H1 (cell line): ENCODE results near the gene BECN2. TPM values are rescaled to one million over a fixed set of nuclear protein-coding genes. Genes with fewer than 3 reads are reported as not detected.

Experiments used
- CTCF ChIA-PET: fragments of 300-600 bp; sonication (Branson Sonifier 250); formaldehyde crosslinking; loops from one replicate; lab custom pipeline; 2021; ENCODE audit not compliant: partially characterized antibody; lab: Charles Lee
- POLR2A ChIA-PET: fragments of 300-600 bp; sonication (Branson Sonifier 250); formaldehyde crosslinking; loops from one replicate; lab custom pipeline; 2021; ENCODE audit warnings: inconsistent platforms; ENCODE audit not compliant: partially characterized antibody; lab: Charles Lee
- DNase-seq, 2 experiments: peaks; one replicate each; pipeline versions ENCODE4 v3.0.0 to v3.0.0-alpha.2; 2010 to 2022; ENCODE audit warnings: low spot score in 2 of 2, low read depth in 1 of 2, mixed read lengths in 1 of 2
- FAIRE-seq: peaks from 2 replicates; lab custom pipeline; 2011; peaks lifted over from hg19 to GRCh38; lab: Jason Lieb, UNC
- H2AFZ ChIP-seq: 2 replicates; pipeline ENCODE4 v1.8.1; 2012; ENCODE audit warnings: low read length, inconsistent platforms
- H2AK5ac ChIP-seq: 2 replicates; pipeline ENCODE4 v1.6.1; 2013; ENCODE audit warnings: low read depth, low read length
- H2BK120ac ChIP-seq: replicated peaks from 2 replicates; pipeline ENCODE3; 2013; ENCODE audit warnings: low read depth, low read length, inconsistent platforms
- H2BK12ac ChIP-seq: 2 replicates; pipeline ENCODE4 v1.6.1; 2013; ENCODE audit warnings: low read depth, low read length
- H2BK15ac ChIP-seq: 2 replicates; pipeline ENCODE4 v1.6.1; 2013; ENCODE audit warnings: low read length
- H2BK20ac ChIP-seq: 2 replicates; pipeline ENCODE4 v1.6.1; 2013; ENCODE audit warnings: low read length
- H2BK5ac ChIP-seq: 2 replicates; pipeline ENCODE4 v1.6.1; 2013; ENCODE audit warnings: low read depth, low read length
- H3K14ac ChIP-seq: 2 replicates; pipeline ENCODE4 v1.6.1; 2013; ENCODE audit warnings: inconsistent platforms; ENCODE audit not compliant: insufficient read length
- H3K18ac ChIP-seq: 2 replicates; pipeline ENCODE4 v1.6.1; 2013; ENCODE audit warnings: low read length; ENCODE audit errors: extremely low read depth
- H3K23ac ChIP-seq: 2 replicates; pipeline ENCODE4 v1.6.1; 2013; ENCODE audit warnings: inconsistent platforms; ENCODE audit not compliant: insufficient read length
- H3K23me2 ChIP-seq: 2 replicates; pipeline ENCODE4 v1.6.1; 2013; ENCODE audit warnings: low read depth, low read length
- H3K27ac ChIP-seq: 2 replicates; pipeline ENCODE4 v1.6.1; 2011; ENCODE audit warnings: low read depth, low read length, inconsistent platforms
- H3K27me3 ChIP-seq, 4 experiments: replicated peaks in 1 of 4; 1 replicate in 1 of 4; 2 replicates in 3 of 4; pipeline versions ENCODE4 v1.6.1 to v1.8.1; 2011 to 2013; ENCODE audit warnings: low read length in 3 of 4, mild to moderate bottlenecking in 3 of 4, inconsistent platforms in 2 of 4, mixed read lengths in 2 of 4, moderate library complexity in 1 of 4; ENCODE audit not compliant: control insufficient read depth in 3 of 4, insufficient read depth in 3 of 4; ENCODE audit errors: extremely low read depth in 1 of 4
- H3K36me3 ChIP-seq, 4 experiments: 2 replicates each; pipeline versions ENCODE4 v1.6.1 to v1.8.1; 2011 to 2013; ENCODE audit warnings: mild to moderate bottlenecking in 4 of 4, low read length in 3 of 4, moderate library complexity in 2 of 4, control low read depth in 1 of 4, inconsistent platforms in 1 of 4; ENCODE audit not compliant: insufficient read depth in 4 of 4, control insufficient read depth in 2 of 4
- H3K4ac ChIP-seq: replicated peaks from 2 replicates; pipeline ENCODE3; 2013; ENCODE audit warnings: low read length, low read depth, mixed read lengths, inconsistent platforms; ENCODE audit not compliant: insufficient read length
- H3K4me1 ChIP-seq, 4 experiments: replicated peaks in 1 of 4; 1 replicate in 1 of 4; 2 replicates in 3 of 4; pipeline versions ENCODE4 v1.6.1 to v1.8.1; 2011 to 2013; ENCODE audit warnings: low read length in 3 of 4, inconsistent platforms in 2 of 4, mixed read lengths in 1 of 4; ENCODE audit not compliant: insufficient read depth in 4 of 4, control insufficient read depth in 3 of 4
- H3K4me2 ChIP-seq, 2 experiments: 2 replicates each; pipeline versions ENCODE4 v1.6.1 to v1.8.1; 2011 to 2013; ENCODE audit warnings: low read depth in 2 of 2, low read length in 2 of 2, control low read depth in 1 of 2, inconsistent platforms in 1 of 2, mild to moderate bottlenecking in 1 of 2; ENCODE audit not compliant: insufficient read depth in 1 of 2
- H3K4me3 ChIP-seq, 4 experiments: fragments of 200-600, 300-600 bp in 1 of 4; sonication (generic), shearing (Covaris generic), sonication (Bioruptor Twin) in 1 of 4; 2 replicates each; pipeline versions ENCODE4 v1.5.1 to v1.8.1; 2011 to 2016; ENCODE audit warnings: low read length in 4 of 4, low read depth in 3 of 4, control low read depth in 2 of 4, inconsistent platforms in 2 of 4, mild to moderate bottlenecking in 2 of 4, mixed read lengths in 1 of 4, moderate library complexity in 1 of 4; ENCODE audit not compliant: insufficient read depth in 2 of 4; ENCODE audit errors: extremely low read depth in 1 of 4
- H3K56ac ChIP-seq: replicated peaks from 2 replicates; pipeline ENCODE3; 2013; ENCODE audit warnings: low read depth, mild to moderate bottlenecking, mixed read lengths, low read length, inconsistent platforms; ENCODE audit not compliant: insufficient read length
- H3K79me1 ChIP-seq: 2 replicates; pipeline ENCODE4 v1.6.1; 2013; ENCODE audit warnings: low read depth, low read length, control low read depth
- H3K79me2 ChIP-seq, 2 experiments: 2 replicates each; pipeline versions ENCODE4 v1.6.1 to v1.8.1; 2012 to 2013; ENCODE audit warnings: low read length in 2 of 2, mild to moderate bottlenecking in 2 of 2, inconsistent platforms in 1 of 2; ENCODE audit not compliant: insufficient read depth in 2 of 2, control insufficient read depth in 1 of 2
- H3K9ac ChIP-seq, 4 experiments: replicated peaks in 1 of 4; 1 replicate in 1 of 4; 2 replicates in 3 of 4; pipeline versions ENCODE4 v1.6.1 to v1.8.1; 2011 to 2013; ENCODE audit warnings: low read depth in 3 of 4, low read length in 3 of 4, control low read depth in 2 of 4, mild to moderate bottlenecking in 2 of 4, moderate library complexity in 2 of 4, inconsistent platforms in 1 of 4; ENCODE audit errors: extremely low read depth in 1 of 4
- H3K9me3 ChIP-seq, 2 experiments: 2 replicates each; pipeline versions ENCODE4 v1.6.1 to v1.8.1; 2012 to 2013; ENCODE audit warnings: mild to moderate bottlenecking in 2 of 2, moderate library complexity in 2 of 2, control low read depth in 1 of 2, inconsistent platforms in 1 of 2, low read depth in 1 of 2, low read length in 1 of 2, mixed read lengths in 1 of 2; ENCODE audit not compliant: insufficient read depth in 2 of 2
- H4K20me1 ChIP-seq, 2 experiments: replicated peaks in 1 of 2; 2 replicates each; pipeline versions ENCODE3 to v1.8.1; 2011 to 2013; ENCODE audit warnings: inconsistent platforms in 2 of 2, low read length in 2 of 2, mild to moderate bottlenecking in 1 of 2; ENCODE audit not compliant: insufficient read depth in 2 of 2, control insufficient read depth in 1 of 2
- H4K5ac ChIP-seq: 2 replicates; pipeline ENCODE4 v1.6.1; 2013; ENCODE audit warnings: low read length, low read depth, mixed read lengths, inconsistent platforms; ENCODE audit not compliant: insufficient read length
- H4K8ac ChIP-seq: 2 replicates; pipeline ENCODE4 v1.8.0; 2013; ENCODE audit warnings: mild to moderate bottlenecking, moderate library complexity, low read length, inconsistent platforms; ENCODE audit not compliant: insufficient read depth; ENCODE audit errors: extremely low read depth
- H4K91ac ChIP-seq: replicated peaks from 2 replicates; pipeline ENCODE3; 2013; ENCODE audit warnings: low read length, mixed read lengths, inconsistent platforms; ENCODE audit not compliant: insufficient read length
- CHD2 ChIP-seq: IDR thresholded peaks from 2 replicates; pipeline ENCODE4 v1.6.1; 2012; ENCODE audit warnings: low read length, improper control_type of control experiment
- CTBP2 ChIP-seq: IDR thresholded peaks from 2 replicates; pipeline ENCODE4 v1.7.0; 2011; ENCODE audit warnings: borderline replicate concordance, mild to moderate bottlenecking, moderate library complexity, mixed read lengths, low read length; ENCODE audit not compliant: insufficient read depth, insufficient read length
- EGR1 ChIP-seq: IDR thresholded peaks from 2 replicates; pipeline ENCODE4 v1.6.1; 2011; ENCODE audit warnings: low read depth, low read length, borderline replicate concordance
- GTF2F1 ChIP-seq: IDR thresholded peaks from 2 replicates; pipeline ENCODE4 v1.6.1; 2012; ENCODE audit warnings: low read depth, low read length, improper control_type of control experiment, borderline replicate concordance
- JUN ChIP-seq: IDR thresholded peaks from 2 replicates; pipeline ENCODE4 v1.6.1; 2011; ENCODE audit warnings: low read depth, mild to moderate bottlenecking, improper control_type of control experiment, low read length
- JUND ChIP-seq: IDR thresholded peaks from 2 replicates; pipeline ENCODE4 v1.6.1; 2011; ENCODE audit warnings: mild to moderate bottlenecking, improper control_type of control experiment, low read length
- PHF8 ChIP-seq: fragments of 200-600 bp; sonication (generic); conservative IDR thresholded peaks from 2 replicates; pipeline ENCODE4 v1.7.1; 2012; ENCODE audit warnings: low read depth, mild to moderate bottlenecking, inconsistent platforms, low read length, moderate library complexity
- SAP30 ChIP-seq: fragments of 300-600 bp; sonication (generic); IDR thresholded peaks from 2 replicates; pipeline ENCODE4 v1.7.1; 2012; ENCODE audit warnings: low read length, moderate library complexity, mild to moderate bottlenecking, inconsistent platforms; ENCODE audit not compliant: insufficient read depth, insufficient replicate concordance
- SIN3A ChIP-seq, 2 experiments: IDR thresholded peaks in 1 of 2; conservative IDR thresholded peaks in 1 of 2; 2 replicates each; pipeline ENCODE4 v1.6.1; 2011 to 2012; ENCODE audit warnings: low read length in 2 of 2, improper control_type of control experiment in 1 of 2, low read depth in 1 of 2, mild to moderate bottlenecking in 1 of 2
- SP1 ChIP-seq: IDR thresholded peaks from 2 replicates; pipeline ENCODE4 v1.6.1; 2011; ENCODE audit warnings: low read depth, low read length
- SP4 ChIP-seq: IDR thresholded peaks from 2 replicates; pipeline ENCODE4 v1.6.1; 2012; ENCODE audit warnings: low read length, inconsistent platforms
- SRF ChIP-seq: IDR thresholded peaks from 2 replicates; pipeline ENCODE4 v1.6.1; 2011; ENCODE audit warnings: mild to moderate bottlenecking, low read depth, low read length, moderate library complexity
- USF2 ChIP-seq: IDR thresholded peaks from 2 replicates; pipeline ENCODE4 v1.6.1; 2011; ENCODE audit warnings: low read length, improper control_type of control experiment
- YY1 ChIP-seq: IDR thresholded peaks from 2 replicates; pipeline ENCODE4 v1.6.1; 2011; ENCODE audit warnings: low read depth, mild to moderate bottlenecking, low read length
- WGBS, 2 experiments: shearing (Covaris generic) in 1 of 2; methylation state at CpG; one replicate each; pipeline versions ENCODE4 v1.1.6 to v1.1.7; 2013 to 2015; ENCODE audit warnings: low lambda C conversion rate in 2 of 2, mixed read lengths in 2 of 2, inconsistent platforms in 1 of 2, low coverage in 1 of 2, missing lambda C conversion rate in 1 of 2; ENCODE audit not compliant: insufficient replicate concordance in 2 of 2, insufficient coverage in 1 of 2, insufficient read length in 1 of 2; ENCODE audit errors: extremely low coverage in 1 of 2, missing lambda C conversion rate in 1 of 2; 5-methylcytosine and 5-hydroxymethylcytosine counted together
- polyA plus RNA-seq, 7 experiments: library from polyadenylated mRNA; depleted of rRNA in 3 of 7; stranded (reverse) in 5 of 7; unstranded in 2 of 7; fragments of >200 nt in 5 of 7; fragments of 200-250 nt in 2 of 7; gene quantifications; 1 replicate in 5 of 7; 2 replicates in 1 of 7; 4 replicates in 1 of 7; pipeline versions ENCODE4 v1.2.1 to v1.2.3, GENCODE V29; 2011 to 2013; ENCODE audit warnings: missing spikeins in 2 of 7, mixed read lengths in 2 of 7
- total RNA-seq: library from RNA; stranded (reverse); fragmentation: NEBNext Ultra II Directional; extraction: Animal tissue kit (Norgen Biotek cat#: 25700); gene quantifications from 2 replicates; pipeline ENCODE4 v1.2.1, GENCODE V29; 2021

BECN2 gene
- total and polyA plus RNA-seq, 2 of the 8 experiments (the other 6 are each of a cell fraction or from before 2014, with no cell fraction given), result not detected

GRCh38 chr1:241979071-241979470 is 21.5 kb downstream of the BECN2 start:
- Histone ChIP-seq H3K4me1 (no peaks in the 10 kb centered on the region), H3K23ac (no peak overlapping the region), H3K79me2 (no peaks in the 10 kb centered on the region), H2BK20ac (no peak overlapping the region), H3K36me3 (no peaks in the 10 kb centered on the region), H3K27ac (no peak overlapping the region), H3K4me3 (no peak overlapping the region), H3K4me2 (no peak overlapping the region), H2AK5ac (no peak overlapping the region), H2BK12ac (no peak overlapping the region), H2AFZ (no peak overlapping the region), H2BK15ac (no peak overlapping the region), H3K9me3 (no peaks in the 10 kb centered on the region), H4K91ac (no peak overlapping the region), H2BK5ac (no peak overlapping the region), H4K20me1 (no peaks in the 10 kb centered on the region), H3K9ac (no peak overlapping the region), H3K56ac (no peak overlapping the region), H3K79me1 (no peaks in the 10 kb centered on the region), H3K18ac (no peak overlapping the region), H3K23me2 (no peaks in the 10 kb centered on the region), H3K14ac (no peak overlapping the region), H3K27me3 (no peaks in the 10 kb centered on the region), H2BK120ac (no peak overlapping the region), H4K8ac (no peak overlapping the region; the same call in 1 of the 2 replicates), H4K5ac (no peak overlapping the region), H3K4ac (no peak overlapping the region)
- no peak for FAIRE-seq
- WGBS, 2 experiments, result 92% methylated on average over 18 of the region's 18 CpGs; no CpG with 5 or more reads in 1 of the 2 experiments
- DNase-seq, result no peak
- ChIA-PET POLR2A (no interaction called here), CTCF (interaction anchor here (0.9 to 7.1 kb wide), 5 partner anchors 19 to 365 kb away, joined by 3 to 35 read pairs (median 6); partner anchors contain the start of gene MAP1LC3C)
- TF ChIP-seq JUND (no peak), USF2 (no peak), SIN3A (conservative IDR thresholded peaks at IDR 0.05 in 1 of 2, IDR thresholded peaks at IDR 0.05 in 1 of 2; ENCODE audit: low read depth in 1 of 2, low read length in 2 of 2) (no peak), GTF2F1 (no peak), YY1 (no peak), SP1 (no peak), SRF (no peak), CTBP2 (no peak), SP4 (no peak), CHD2 (no peak), SAP30 (no peak), JUN (no peak), PHF8 (no peak), EGR1 (no peak)
